ENCODE data around the gene FAM110A.

DNA sequence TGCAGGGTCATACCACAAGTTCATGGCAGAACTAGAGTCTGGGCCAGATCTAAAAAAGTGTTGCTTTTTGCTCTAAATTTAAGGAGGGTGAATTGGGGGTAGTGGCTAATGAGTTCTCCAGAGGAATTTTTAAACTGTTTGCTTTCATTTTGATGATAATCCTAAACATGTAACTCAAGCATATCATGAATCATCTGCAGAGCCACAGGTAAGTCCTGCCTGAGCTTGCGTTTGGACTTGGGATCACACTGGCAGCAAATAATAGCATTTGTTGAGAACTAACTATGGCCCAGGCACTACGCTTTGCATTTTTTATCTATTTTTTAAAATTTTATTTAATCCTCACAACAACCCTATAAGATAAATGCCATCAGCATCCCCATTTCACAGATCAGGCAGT lies 27.4 kb downstream of the FAM110A start:
- TF ChIP-seq EP300 (IDR thresholded peaks at IDR 0.05) (no peak), POLR2A (IDR thresholded peaks at IDR 0.05) (no peak)
